SU-DHL-6 (cell line): ENCODE results near the gene HLA-G.

Source experiments
- H2AFZ ChIP-seq: fragments of 200-600 bp; sonication (generic); 2 replicates; pipeline ENCODE4 v1.6.1; 2014; ENCODE audit warnings: low read depth, mild to moderate bottlenecking, moderate library complexity, mixed read lengths, antibody characterized with exemption, low read length; ENCODE audit not compliant: severe bottlenecking
- H3F3A ChIP-seq: fragments of 200-600 bp; shearing (Covaris generic); 2 replicates; pipeline ENCODE4 v1.6.0; 2016; ENCODE audit warnings: antibody characterized with exemption, mild to moderate bottlenecking; ENCODE audit not compliant: insufficient read depth
- H3K27ac ChIP-seq: fragments of 200-600 bp; sonication (generic); 2 replicates; pipeline ENCODE4 v1.5.1; 2016; ENCODE audit warnings: low read depth, mild to moderate bottlenecking, low read length, moderate library complexity, mixed read lengths
- H3K27me3 ChIP-seq: fragments of 200-600 bp; sonication (generic), shearing (Covaris generic); 2 replicates; pipeline ENCODE4 v1.6.0; 2014; ENCODE audit warnings: mild to moderate bottlenecking, low read length
- H3K36me3 ChIP-seq: fragments of 200-600 bp; sonication (generic); 2 replicates; pipeline ENCODE4 v1.6.1; 2014; ENCODE audit warnings: mild to moderate bottlenecking, low read length, mixed read lengths
- H3K4me2 ChIP-seq: fragments of 300-600, 200-600 bp; shearing (Covaris generic), sonication (generic); 2 replicates; pipeline ENCODE4 v1.6.0; 2014; ENCODE audit warnings: low read length, low read depth, mild to moderate bottlenecking; ENCODE audit not compliant: poor library complexity, severe bottlenecking
- H3K4me3 ChIP-seq: fragments of 200-600 bp; sonication (generic); 2 replicates; pipeline ENCODE4 v1.5.1; 2014; ENCODE audit warnings: antibody characterized with exemption, low read length, mild to moderate bottlenecking, mixed read lengths; ENCODE audit not compliant: insufficient read depth, poor library complexity, severe bottlenecking
- H3K79me2 ChIP-seq: fragments of 200-600 bp; sonication (generic); 2 replicates; pipeline ENCODE4 v1.6.1; 2014; ENCODE audit warnings: mild to moderate bottlenecking, low read length, moderate library complexity; ENCODE audit not compliant: insufficient read depth
- H3K9ac ChIP-seq: fragments of 200-600 bp; sonication (generic); 2 replicates; pipeline ENCODE4 v1.7.0; 2014; ENCODE audit warnings: mild to moderate bottlenecking, low read length
- H3K9me2 ChIP-seq: fragments of 200-600 bp; sonication (generic); replicated peaks from 2 replicates; pipeline ENCODE4 v1.6.1; 2014; ENCODE audit warnings: low read length; ENCODE audit not compliant: insufficient read depth
- H3K9me3 ChIP-seq: fragments of 200-600 bp; sonication (generic); 2 replicates; pipeline ENCODE4 v1.6.1; 2014; ENCODE audit warnings: low read length, mixed read lengths; ENCODE audit not compliant: insufficient read depth
- H4K20me1 ChIP-seq: fragments of 200-600 bp; sonication (generic); 2 replicates; pipeline ENCODE4 v1.6.1; 2014; ENCODE audit warnings: low read depth, mild to moderate bottlenecking, antibody characterized with exemption, low read length, moderate library complexity, mixed read lengths
- CTCF ChIP-seq: fragments of 200-600 bp; sonication (generic); IDR thresholded peaks from one replicate; pipeline ENCODE4 v1.5.1; 2017; ENCODE audit warnings: antibody characterized with exemption, mild to moderate bottlenecking, low read length, moderate library complexity; ENCODE audit not compliant: insufficient read depth, poor library complexity, severe bottlenecking
- EZH2phosphoT487 ChIP-seq: fragments of 200-600 bp; sonication (generic), shearing (Covaris generic); conservative IDR thresholded peaks from 2 replicates; pipeline ENCODE4 v1.6.1; 2018; ENCODE audit warnings: mild to moderate bottlenecking, antibody characterized with exemption, low read length, moderate library complexity, mixed read lengths

Gene HLA-G

GRCh38 chr6:29850011-29850553 is 22.5 kb downstream of the HLA-G start:
- Histone ChIP-seq H3K9me3 (no peaks in the 10 kb centered on the region), H3F3A (no peaks in the 10 kb centered on the region), H3K9me2 (no peaks in the 10 kb centered on the region), H2AFZ (no peak overlapping the region), H3K36me3 (no peaks in the 10 kb centered on the region), H3K4me2 (no peak overlapping the region), H3K27ac (no peak overlapping the region), H3K27me3 (no peaks in the 10 kb centered on the region), H3K9ac (no peak overlapping the region), H4K20me1 (no peaks in the 10 kb centered on the region), H3K4me3 (no peak overlapping the region), H3K79me2 (no peaks in the 10 kb centered on the region)
- no peak for TF ChIP-seq CTCF
- TF ChIP-seq EZH2phosphoT487: no peak

GRCh38 chr6:29851190-29851589 is 23.6 kb downstream of the HLA-G start:
- TF ChIP-seq EZH2phosphoT487 (no peak), CTCF (no peak)
- no peaks in the 10 kb centered on the region for H3K36me3 ChIP-seq
- H3K9ac ChIP-seq: no peak overlapping the region
- no peak overlapping the region for H3K27ac ChIP-seq
- H3K9me2 ChIP-seq: no peaks in the 10 kb centered on the region
- no peaks in the 10 kb centered on the region for H3K27me3 ChIP-seq
- H3K4me2 ChIP-seq: no peak overlapping the region
- H3F3A ChIP-seq: no peaks in the 10 kb centered on the region
- no peaks in the 10 kb centered on the region for H3K9me3 ChIP-seq
- H2AFZ ChIP-seq: no peak overlapping the region
- H3K79me2 ChIP-seq: no peaks in the 10 kb centered on the region
- no peaks in the 10 kb centered on the region for H4K20me1 ChIP-seq
- H3K4me3 ChIP-seq: no peak overlapping the region

GRCh38 chr6:29853245-29853644 is 25.6 kb downstream of the HLA-G start:
- H3K9me2 ChIP-seq: no peaks in the 10 kb centered on the region
- H2AFZ ChIP-seq: no peak overlapping the region
- H4K20me1 ChIP-seq: no peaks in the 10 kb centered on the region
- H3K79me2 ChIP-seq: no peaks in the 10 kb centered on the region
- no peak overlapping the region for H3K9ac ChIP-seq
- H3K27ac ChIP-seq: no peak overlapping the region
- TF ChIP-seq CTCF (no peak), EZH2phosphoT487 (no peak)
- no peaks in the 10 kb centered on the region for H3K36me3 ChIP-seq
- no peaks in the 10 kb centered on the region for H3F3A ChIP-seq
- no peaks in the 10 kb centered on the region for H3K27me3 ChIP-seq
- H3K4me3 ChIP-seq: no peak overlapping the region
- H3K9me3 ChIP-seq: no peaks in the 10 kb centered on the region
- H3K4me2 ChIP-seq: no peak overlapping the region
